Mammary epithelial cell (primary cell): ENCODE measurements around the gene PDYN.

ENCODE experiments used
- CTCF ChIP-seq, 2 donors: IDR thresholded peaks in 1 of 2; conservative IDR thresholded peaks in 1 of 2; 2 replicates each; pipeline ENCODE4 v1.5.1; 2011 to 2012; ENCODE audit warnings: inconsistent platforms in 2 of 2, low read length in 2 of 2, mild to moderate bottlenecking in 2 of 2, control low read depth in 1 of 2, low read depth in 1 of 2; ENCODE audit not compliant: insufficient read depth in 1 of 2; ENCODE audit errors: extremely low read depth in 1 of 2
- EZH2 ChIP-seq: IDR thresholded peaks from 2 replicates; pipeline ENCODE4 v1.6.1; 2012; ENCODE audit warnings: low read length, inconsistent platforms, borderline replicate concordance

GRCh38 chr20:1929460-1929859 is 64.4 kb downstream of the PDYN start:
- TF ChIP-seq CTCF (conservative IDR thresholded peaks at IDR 0.05 in 1 of 2, IDR thresholded peaks at IDR 0.05 in 1 of 2; ENCODE audit: extremely low read depth in 1 of 2, insufficient read depth in 1 of 2, low read depth in 1 of 2, low read length in 2 of 2) (no peak), EZH2 (no peak)
